Parathyroid adenoma (tissue), 2 donors: ENCODE data around the gene OR6B2.

Experiments
- H2AFZ ChIP-seq: fragments of 300-600 bp; sonication (generic); one replicate; pipeline ENCODE4 v1.7.0; 2017; ENCODE audit warnings: antibody characterized with exemption, mild to moderate bottlenecking
- H3K27ac ChIP-seq: fragments of 300-600 bp; sonication (generic); one replicate; pipeline ENCODE4 v1.7.0; 2017
- H3K27me3 ChIP-seq: fragments of 300-600 bp; sonication (generic); one replicate; pipeline ENCODE4 v1.7.0; 2017; ENCODE audit warnings: low read length; ENCODE audit not compliant: control insufficient read depth, insufficient read depth
- H3K36me3 ChIP-seq: fragments of 300-600 bp; sonication (generic); one replicate; pipeline ENCODE4 v1.7.0; 2017; ENCODE audit warnings: low read length; ENCODE audit not compliant: control insufficient read depth, insufficient read depth
- H3K4me1 ChIP-seq: fragments of 300-600 bp; sonication (generic); one replicate; pipeline ENCODE4 v1.7.0; 2017; ENCODE audit warnings: control low read depth
- H3K4me2 ChIP-seq: fragments of 300-600 bp; sonication (generic); one replicate; pipeline ENCODE4 v1.7.0; 2017; ENCODE audit warnings: low read length
- H3K4me3 ChIP-seq: fragments of 300-600 bp; sonication (generic); one replicate; pipeline ENCODE4 v1.7.0; 2017; ENCODE audit warnings: low read depth, low read length
- H3K79me2 ChIP-seq: fragments of 300-600 bp; sonication (generic); one replicate; pipeline ENCODE4 v1.7.0; 2017; ENCODE audit warnings: control low read depth
- H3K9ac ChIP-seq: fragments of 300-600 bp; sonication (generic); one replicate; pipeline ENCODE4 v1.7.0; 2017; ENCODE audit warnings: mild to moderate bottlenecking
- H3K9me3 ChIP-seq: fragments of 300-600 bp; sonication (generic); one replicate; pipeline ENCODE4 v1.7.0; 2017; ENCODE audit warnings: low read length; ENCODE audit not compliant: control insufficient read depth
- CTCF ChIP-seq: fragments of 300-600 bp; sonication (generic); IDR thresholded peaks from one replicate; pipeline ENCODE4 v1.7.0; 2017; ENCODE audit warnings: antibody characterized with exemption, mild to moderate bottlenecking
- donor health status: primary hyperparathyroidism.

Gene OR6B2

GRCh38 chr2:240030379-240031094 is at the start of gene OR6B2:
Gene OR6B2, minus strand, starts transcription at chr2:240030429. Its CDS starts 0 bp downstream, at chr2:240030429.
- H3K27me3 ChIP-seq: no peaks in the 10 kb centered on the region
- H3K4me2 ChIP-seq: no peak within 1 kb of the TSS
- no peaks in the 10 kb centered on the region for H3K9me3 ChIP-seq
- no peak within 1 kb of the TSS for H3K9ac ChIP-seq
- TF ChIP-seq CTCF: no peak
- peaks cover under 1% of the 10 kb centered on the region for H3K79me2 ChIP-seq
- no peaks in the 10 kb centered on the region for H3K36me3 ChIP-seq
- H3K4me3 ChIP-seq: no peak within 1 kb of the TSS
- no peak within 1 kb of the TSS for H3K27ac ChIP-seq
- H3K4me1 ChIP-seq: no peaks in the 10 kb centered on the region
- H2AFZ ChIP-seq: no peak within 1 kb of the TSS

GRCh38 chr2:240078631-240079030 is 48.4 kb upstream of the OR6B2 start:
- TF ChIP-seq CTCF: no peak
- no peak overlapping the region for H3K9ac ChIP-seq
- no peaks in the 10 kb centered on the region for H3K4me1 ChIP-seq
- no peak overlapping the region for H3K4me2 ChIP-seq
- no peak overlapping the region for H3K27ac ChIP-seq
- no peak overlapping the region for H2AFZ ChIP-seq
- H3K79me2 ChIP-seq: no peaks in the 10 kb centered on the region
- no peak overlapping the region for H3K4me3 ChIP-seq
- H3K27me3 ChIP-seq: no peaks in the 10 kb centered on the region
- no peaks in the 10 kb centered on the region for H3K9me3 ChIP-seq
- H3K36me3 ChIP-seq: no peaks in the 10 kb centered on the region

- Histone ChIP-seq H3K9ac (no peak overlapping the region), H3K4me2 (no peak overlapping the region), H3K4me3 (no peak overlapping the region), H3K79me2 (no peaks in the 10 kb centered on the region), H3K4me1 (no peaks in the 10 kb centered on the region), H3K27ac (no peak overlapping the region), H3K36me3 (no peaks in the 10 kb centered on the region), H2AFZ (no peak overlapping the region), H3K27me3 (no peaks in the 10 kb centered on the region), H3K9me3 (no peaks in the 10 kb centered on the region)
- TF ChIP-seq CTCF: no peak
Observed at GRCh38 chr2:240077442-240077841, 47.2 kb upstream of the OR6B2 start.

GRCh38 chr2:240074545-240074944 is 44.3 kb upstream of the OR6B2 start:
- no peak overlapping the region for H3K27ac ChIP-seq
- TF ChIP-seq CTCF: no peak
- no peaks in the 10 kb centered on the region for H3K4me1 ChIP-seq
- no peak overlapping the region for H3K4me2 ChIP-seq
- H3K9ac ChIP-seq: no peak overlapping the region
- no peaks in the 10 kb centered on the region for H3K9me3 ChIP-seq
- H2AFZ ChIP-seq: no peak overlapping the region
- no peaks in the 10 kb centered on the region for H3K27me3 ChIP-seq
- H3K79me2 ChIP-seq: no peaks in the 10 kb centered on the region
- no peak overlapping the region for H3K4me3 ChIP-seq
- no peaks in the 10 kb centered on the region for H3K36me3 ChIP-seq

GRCh38 chr2:240070907-240071306 is 40.7 kb upstream of the OR6B2 start:
- no peaks in the 10 kb centered on the region for H3K36me3 ChIP-seq
- no peak for TF ChIP-seq CTCF
- no peaks in the 10 kb centered on the region for H3K4me1 ChIP-seq
- no peak overlapping the region for H3K9ac ChIP-seq
- H3K4me3 ChIP-seq: no peak overlapping the region
- no peak overlapping the region for H2AFZ ChIP-seq
- no peaks in the 10 kb centered on the region for H3K27me3 ChIP-seq
- no peak overlapping the region for H3K27ac ChIP-seq
- H3K4me2 ChIP-seq: no peak overlapping the region
- H3K79me2 ChIP-seq: no peaks in the 10 kb centered on the region
- no peaks in the 10 kb centered on the region for H3K9me3 ChIP-seq
